Measurements from ENCODE around the gene PARD3B. TPM values are rescaled to one million over a fixed set of nuclear protein-coding genes. Genes with fewer than 3 reads are reported as not detected.

The PARD3B gene
- total and polyA plus RNA-seq, 8 donors: 18.5 to 24.6 (median 21.1) TPM

DNA sequence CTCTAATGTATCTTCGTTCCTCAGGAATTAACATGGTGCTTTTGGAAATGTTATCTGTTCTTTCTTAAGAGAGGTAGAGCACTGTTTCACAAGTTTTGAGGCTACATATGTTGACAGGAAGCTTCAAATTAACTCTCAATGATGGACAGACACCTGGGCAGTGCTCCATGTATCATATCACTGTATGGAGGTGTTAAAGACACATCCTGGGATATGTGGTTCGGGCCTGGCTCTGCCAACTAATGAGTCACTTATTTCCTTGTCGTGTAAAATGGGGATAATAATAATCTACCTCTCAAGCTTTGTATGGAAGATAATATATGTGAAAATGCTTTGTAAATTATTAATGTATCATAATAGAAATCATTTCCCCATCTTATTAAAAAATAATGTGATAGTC, 90.2 kb downstream of the PARD3B start:
- H3K27me3 ChIP-seq: no peaks in the 10 kb centered on the region
- DNase-seq: no peak
- no peaks in the 10 kb centered on the region for H3K36me3 ChIP-seq
- ATAC-seq: no peak
- no peaks in the 10 kb centered on the region for H3K4me1 ChIP-seq
- no peak overlapping the region for H3K27ac ChIP-seq
- intact Hi-C loops (cut with DNase I): no loop called here
- TF ChIP-seq, protein P1, sequence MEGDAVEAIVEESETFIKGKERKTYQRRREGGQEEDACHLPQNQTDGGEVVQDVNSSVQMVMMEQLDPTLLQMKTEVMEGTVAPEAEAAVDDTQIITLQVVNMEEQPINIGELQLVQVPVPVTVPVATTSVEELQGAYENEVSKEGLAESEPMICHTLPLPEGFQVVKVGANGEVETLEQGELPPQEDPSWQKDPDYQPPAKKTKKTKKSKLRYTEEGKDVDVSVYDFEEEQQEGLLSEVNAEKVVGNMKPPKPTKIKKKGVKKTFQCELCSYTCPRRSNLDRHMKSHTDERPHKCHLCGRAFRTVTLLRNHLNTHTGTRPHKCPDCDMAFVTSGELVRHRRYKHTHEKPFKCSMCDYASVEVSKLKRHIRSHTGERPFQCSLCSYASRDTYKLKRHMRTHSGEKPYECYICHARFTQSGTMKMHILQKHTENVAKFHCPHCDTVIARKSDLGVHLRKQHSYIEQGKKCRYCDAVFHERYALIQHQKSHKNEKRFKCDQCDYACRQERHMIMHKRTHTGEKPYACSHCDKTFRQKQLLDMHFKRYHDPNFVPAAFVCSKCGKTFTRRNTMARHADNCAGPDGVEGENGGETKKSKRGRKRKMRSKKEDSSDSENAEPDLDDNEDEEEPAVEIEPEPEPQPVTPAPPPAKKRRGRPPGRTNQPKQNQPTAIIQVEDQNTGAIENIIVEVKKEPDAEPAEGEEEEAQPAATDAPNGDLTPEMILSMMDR (IDR thresholded peaks at IDR 0.05): no peak
- no peaks in the 10 kb centered on the region for H3K9me3 ChIP-seq
- H3K4me3 ChIP-seq: no peak overlapping the region

- DNase-seq (no peak), ATAC-seq (no peak)
- Histone ChIP-seq H3K4me3 (no peak overlapping the region), H3K36me3 (no peaks in the 10 kb centered on the region), H3K9me3 (no peaks in the 10 kb centered on the region), H3K4me1 (no peaks in the 10 kb centered on the region), H3K27me3 (no peaks in the 10 kb centered on the region), H3K27ac (no peak overlapping the region)
- TF ChIP-seq, protein P1 (IDR thresholded peaks at IDR 0.05): no peak
- intact Hi-C loops (cut with DNase I): no loop called here
Measured at GRCh38 chr2:204638471-204639194, 93.4 kb downstream of the PARD3B start.

DNA sequence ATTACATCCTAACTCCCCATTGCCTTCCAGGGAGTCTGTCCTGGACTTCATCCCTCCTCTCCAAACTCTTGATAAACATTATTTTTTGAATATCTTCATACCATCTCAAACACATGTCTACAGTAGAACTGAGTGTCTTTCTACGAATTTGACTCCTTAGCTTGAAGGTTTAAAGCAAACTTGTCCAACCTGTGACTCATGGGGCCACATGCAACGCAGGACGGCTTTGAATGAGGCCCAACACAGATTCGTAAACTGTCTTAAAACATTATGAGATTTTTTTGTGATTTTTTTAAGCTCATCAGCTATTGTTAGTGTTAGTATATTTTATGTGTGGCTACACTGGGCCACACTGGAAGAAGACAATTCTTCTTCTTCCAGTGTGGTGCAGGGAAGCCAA, 98.1 kb downstream of the PARD3B start:
- Histone ChIP-seq H3K4me1 (peaks cover 5 to 6% of the 10 kb centered on the region in 2 donors), H3K4me3 (no peak overlapping the region), H3K36me3 (no peaks in the 10 kb centered on the region), H3K27me3 (no peaks in the 10 kb centered on the region), H3K27ac (no peak overlapping the region), H3K9me3 (no peaks in the 10 kb centered on the region)
- intact Hi-C loops (cut with DNase I): no loop called here
- TF ChIP-seq, protein P1 (IDR thresholded peaks at IDR 0.05): no peak
- no peak for DNase-seq
- ATAC-seq: no peak

DNA sequence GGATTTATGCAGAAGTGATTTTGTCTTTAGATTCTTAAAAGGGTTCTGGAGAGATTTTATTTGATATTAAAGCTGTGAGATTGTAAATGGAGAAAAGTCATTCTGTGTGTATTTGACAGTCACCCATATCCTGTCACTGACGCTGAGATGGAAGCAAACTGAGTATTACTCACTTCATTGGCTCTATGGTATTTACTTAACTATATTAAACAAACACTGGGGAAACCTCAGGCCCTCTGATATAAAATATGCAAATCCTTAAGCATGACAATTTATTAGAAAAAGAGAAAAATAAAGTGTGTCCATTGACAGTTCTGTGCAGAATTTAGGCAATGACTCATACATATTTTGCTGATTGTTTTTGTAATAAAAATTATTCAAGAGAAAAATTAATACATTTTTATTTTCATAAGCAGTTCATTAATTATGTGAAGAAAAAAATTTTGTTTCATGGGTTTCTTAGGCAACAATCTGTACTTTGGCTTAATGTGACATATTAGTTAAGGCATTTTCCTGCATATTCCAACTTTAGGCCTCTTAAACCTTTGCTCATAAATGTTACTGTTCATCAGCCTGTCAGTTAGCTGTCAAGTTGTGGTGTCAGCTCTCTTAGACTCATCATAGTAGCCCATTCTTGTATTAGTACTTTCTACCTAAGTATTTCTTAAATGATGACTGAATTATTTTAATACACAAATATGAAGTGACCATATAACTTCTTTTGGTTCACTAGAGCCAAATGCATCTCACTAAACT, 99.9 kb downstream of the PARD3B start:
- ATAC-seq (peak; percentile 82), DNase-seq (peak in 1 of 4 donors; percentile 31)
- Histone ChIP-seq H3K9me3 (no peaks in the 10 kb centered on the region), H3K36me3 (no peaks in the 10 kb centered on the region), H3K27me3 (no peaks in the 10 kb centered on the region), H3K27ac (peak overlapping the region in 1 of 2 donors; percentile 41), H3K4me1 (peaks cover 5 to 6% of the 10 kb centered on the region in 2 donors), H3K4me3 (no peak overlapping the region)
- TF ChIP-seq, protein P1 (IDR thresholded peaks at IDR 0.05): no peak
- intact Hi-C loops (cut with DNase I): no loop called here

GRCh38 chr2:204647626-204648025, 102.4 kb downstream of the PARD3B start:
- TF ChIP-seq, protein P1 (IDR thresholded peaks at IDR 0.05): no peak
- H3K36me3 ChIP-seq: no peaks in the 10 kb centered on the region

More at GRCh38 chr2:204647626-204648025, 102.4 kb downstream of the PARD3B start:
- Histone ChIP-seq H3K27ac (no peak overlapping the region), H3K4me1 (peaks cover 5 to 6% of the 10 kb centered on the region in 2 donors), H3K27me3 (no peaks in the 10 kb centered on the region), H3K9me3 (peaks cover 0 to 9% of the 10 kb centered on the region in 2 donors), H3K4me3 (no peak overlapping the region)
- DNase-seq (no peak), ATAC-seq (no peak)
- intact Hi-C loops (cut with DNase I): no loop called here
